Measurements from ENCODE around the gene IL23R. TPM values are rescaled to one million over a fixed set of nuclear protein-coding genes. Genes with fewer than 3 reads are reported as not detected.
A peak's percentile ranks its signal among the peaks of the same experiment; 100 is the strongest.

Gene IL23R
- total RNA-seq, 5 donors from 2014 or later (not counting 1 experiment from before 2014, with no cell fraction given): 0.18 to 0.63 (median 0.43) TPM; not detected in 1

- Histone ChIP-seq H3K9me3 (no peaks in the 10 kb centered on the region), H3K4me1 (ENCODE audit: control insufficient read depth in 1 of 2, extremely low read depth in 1 of 2, insufficient read depth in 2 of 2, low read length in 2 of 2) (peaks cover 4 to 18% of the 10 kb centered on the region in 2 experiments), H3K36me3 (ENCODE audit: control insufficient read depth in 2 of 2, extremely low read depth in 1 of 2, insufficient read depth in 1 of 2, low read length in 1 of 2) (no peaks in the 10 kb centered on the region), H3K4me3 (ENCODE audit: control insufficient read depth in 1 of 2, extremely low read depth in 1 of 2, low read length in 1 of 2) (no peak overlapping the region), H3K27me3 (replicated peaks in 1 of 2; ENCODE audit: control insufficient read depth in 2 of 2, extremely low read depth in 1 of 2, insufficient read depth in 2 of 2, low read length in 1 of 2) (no peaks in the 10 kb centered on the region), H3K27ac (ENCODE audit: low read length) (no peak overlapping the region)
- Mint-ChIP-seq H3K4me3 (no peak overlapping the region), H3K9me3 (no peaks in the 10 kb centered on the region), H3K27me3 (peaks cover 0 to 3% of the 10 kb centered on the region in 2 donors), H3K36me3 (no peaks in the 10 kb centered on the region), H3K27ac (no peak overlapping the region), H3K4me1 (peaks cover 4 to 32% (median 25%) of the 10 kb centered on the region in 3 donors)
- DNase-seq: no peak
- no peak for ATAC-seq (replicated peaks in 1 of 4)
- POLR2A ChIA-PET: no interaction called here
- WGBS (ENCODE audit: insufficient coverage): 60% methylated on average over 1 of the region's 2 CpGs
- CTCF ChIA-PET: interaction anchor here in 1 of 2 donors (1.0 to 1.3 kb wide), 2 partner anchors 20 to 21 kb away, joined by 4 read pairs; no protein-coding TSS in a partner anchor
Measured at GRCh38 chr1:67191668-67192520, 25.6 kb downstream of the IL23R start.

- Histone ChIP-seq H3K27me3 (replicated peaks in 1 of 2; ENCODE audit: control insufficient read depth in 2 of 2, extremely low read depth in 1 of 2, insufficient read depth in 2 of 2, low read length in 1 of 2) (peaks cover 0 to 3% of the 10 kb centered on the region in 2 experiments), H3K36me3 (ENCODE audit: control insufficient read depth in 2 of 2, extremely low read depth in 1 of 2, insufficient read depth in 1 of 2, low read length in 1 of 2) (no peaks in the 10 kb centered on the region), H3K4me1 (ENCODE audit: control insufficient read depth in 1 of 2, extremely low read depth in 1 of 2, insufficient read depth in 2 of 2, low read length in 2 of 2) (peaks cover 4 to 18% of the 10 kb centered on the region in 2 experiments), H3K27ac (ENCODE audit: low read length) (no peak overlapping the region), H3K4me3 (ENCODE audit: control insufficient read depth in 1 of 2, extremely low read depth in 1 of 2, low read length in 1 of 2) (no peak overlapping the region), H3K9me3 (no peaks in the 10 kb centered on the region)
- no peak overlapping the region for H3K4me3 Mint-ChIP-seq
- ATAC-seq (replicated peaks in 1 of 4) (no peak), DNase-seq (no peak)
- H3K27ac Mint-ChIP-seq: no peak overlapping the region
- ChIA-PET POLR2A (no interaction called here), CTCF (no interaction called here)
- WGBS (ENCODE audit: insufficient coverage): no CpG with 5 or more reads among the region's 1 CpG
- H3K4me1 Mint-ChIP-seq: peaks cover 4 to 36% (median 28%) of the 10 kb centered on the region in 3 donors
- no peaks in the 10 kb centered on the region for H3K36me3 Mint-ChIP-seq
- peaks cover 0 to 4% of the 10 kb centered on the region in 2 donors for H3K27me3 Mint-ChIP-seq
- H3K9me3 Mint-ChIP-seq: no peaks in the 10 kb centered on the region
Measured at GRCh38 chr1:67192902-67193301, 26.6 kb downstream of the IL23R start.

GRCh38 chr1:67193704-67194103 is 27.4 kb downstream of the IL23R start:
- ATAC-seq (replicated peaks in 1 of 4) (no peak), DNase-seq (peak in 1 of 35 experiments; percentile 11)
- Mint-ChIP-seq H3K4me3 (no peak overlapping the region), H3K4me1 (peaks cover 4 to 36% (median 28%) of the 10 kb centered on the region in 3 donors), H3K27ac (no peak overlapping the region), H3K36me3 (no peaks in the 10 kb centered on the region), H3K27me3 (peaks cover 0 to 4% of the 10 kb centered on the region in 2 donors), H3K9me3 (no peaks in the 10 kb centered on the region)
- no peaks in the 10 kb centered on the region for H3K36me3 ChIP-seq (ENCODE audit: control insufficient read depth in 2 of 2, extremely low read depth in 1 of 2, insufficient read depth in 1 of 2, low read length in 1 of 2)
- ChIA-PET CTCF (interaction anchor here in 1 of 2 donors (1.0 kb wide), 1 partner anchor 20 kb away, joined by 3 read pairs; no protein-coding TSS in a partner anchor), POLR2A (no interaction called here)
- no peak overlapping the region for H3K4me3 ChIP-seq (ENCODE audit: control insufficient read depth in 1 of 2, extremely low read depth in 1 of 2, low read length in 1 of 2)
- H3K9me3 ChIP-seq: no peaks in the 10 kb centered on the region
- H3K4me1 ChIP-seq (ENCODE audit: control insufficient read depth in 1 of 2, extremely low read depth in 1 of 2, insufficient read depth in 2 of 2, low read length in 2 of 2): peaks cover 4 to 18% of the 10 kb centered on the region in 2 experiments
- H3K27ac ChIP-seq (ENCODE audit: low read length): no peak overlapping the region
- H3K27me3 ChIP-seq (replicated peaks in 1 of 2; ENCODE audit: control insufficient read depth in 2 of 2, extremely low read depth in 1 of 2, insufficient read depth in 2 of 2, low read length in 1 of 2): peaks cover 0 to 6% of the 10 kb centered on the region in 2 experiments
- 0% methylated on average over 1 of the region's 3 CpGs for WGBS (ENCODE audit: insufficient coverage)

GRCh38 chr1:67194209-67194863 is 28.1 kb downstream of the IL23R start:
- Histone ChIP-seq H3K27me3 (replicated peaks in 1 of 2; ENCODE audit: control insufficient read depth in 2 of 2, extremely low read depth in 1 of 2, insufficient read depth in 2 of 2, low read length in 1 of 2) (peaks cover 0 to 6% of the 10 kb centered on the region in 2 experiments), H3K9me3 (no peaks in the 10 kb centered on the region), H3K36me3 (ENCODE audit: control insufficient read depth in 2 of 2, extremely low read depth in 1 of 2, insufficient read depth in 1 of 2, low read length in 1 of 2) (no peaks in the 10 kb centered on the region), H3K4me1 (ENCODE audit: control insufficient read depth in 1 of 2, extremely low read depth in 1 of 2, insufficient read depth in 2 of 2, low read length in 2 of 2) (peaks cover 4 to 18% of the 10 kb centered on the region in 2 experiments), H3K4me3 (ENCODE audit: control insufficient read depth in 1 of 2, extremely low read depth in 1 of 2, low read length in 1 of 2) (no peak overlapping the region), H3K27ac (ENCODE audit: low read length) (peak overlapping the region; percentile 48)
- ATAC-seq (replicated peaks in 1 of 4) (peak in 3 of 4 experiments; percentile 43 to 76 (median 53)), DNase-seq (peak in 1 of 35 experiments; percentile 71)
- Mint-ChIP-seq H3K27me3 (peaks cover 0 to 4% of the 10 kb centered on the region in 2 donors), H3K9me3 (no peaks in the 10 kb centered on the region), H3K4me3 (no peak overlapping the region), H3K4me1 (peaks cover 4 to 36% (median 28%) of the 10 kb centered on the region in 3 donors), H3K36me3 (no peaks in the 10 kb centered on the region), H3K27ac (no peak overlapping the region)
- CTCF ChIA-PET: interaction anchor here (1.0 to 2.2 kb wide), 2 partner anchors 18 to 19 kb away, joined by 3 to 14 read pairs; no protein-coding TSS in a partner anchor
- POLR2A ChIA-PET: no interaction called here
- WGBS (ENCODE audit: insufficient coverage): no CpG with 5 or more reads among the region's 2 CpGs

- CTCF ChIA-PET: interaction anchor here in 1 of 2 donors (0.7 kb wide), 1 partner anchor 12 kb away, joined by 3 read pairs; no protein-coding TSS in a partner anchor
- H3K4me1 Mint-ChIP-seq: peaks cover 4 to 9% (median 4%) of the 10 kb centered on the region in 3 donors
- no peaks in the 10 kb centered on the region for H3K9me3 ChIP-seq
- H3K4me1 ChIP-seq (ENCODE audit: control insufficient read depth in 1 of 2, extremely low read depth in 1 of 2, insufficient read depth in 2 of 2, low read length in 2 of 2): peaks cover under 1% of the 10 kb centered on the region in 2 experiments
- H3K27me3 Mint-ChIP-seq: peaks cover 0 to 4% of the 10 kb centered on the region in 2 donors
- H3K27me3 ChIP-seq (replicated peaks in 1 of 2; ENCODE audit: control insufficient read depth in 2 of 2, extremely low read depth in 1 of 2, insufficient read depth in 2 of 2, low read length in 1 of 2): peaks cover 0 to 6% of the 10 kb centered on the region in 2 experiments
- H3K27ac Mint-ChIP-seq: no peak overlapping the region
- WGBS (ENCODE audit: insufficient coverage): 100% methylated on average over 2 of the region's 3 CpGs
- ATAC-seq (replicated peaks in 1 of 4) (no peak), DNase-seq (no peak)
- H3K36me3 Mint-ChIP-seq: no peaks in the 10 kb centered on the region
- H3K4me3 ChIP-seq (ENCODE audit: control insufficient read depth in 1 of 2, extremely low read depth in 1 of 2, low read length in 1 of 2): no peak overlapping the region
- no peaks in the 10 kb centered on the region for H3K36me3 ChIP-seq (ENCODE audit: control insufficient read depth in 2 of 2, extremely low read depth in 1 of 2, insufficient read depth in 1 of 2, low read length in 1 of 2)
- H3K9me3 Mint-ChIP-seq: no peaks in the 10 kb centered on the region
- H3K27ac ChIP-seq (ENCODE audit: low read length): no peak overlapping the region
- H3K4me3 Mint-ChIP-seq: no peak overlapping the region
- POLR2A ChIA-PET: no interaction called here
Measured at GRCh38 chr1:67200755-67201154, 34.5 kb downstream of the IL23R start.

GRCh38 chr1:67201891-67202290 is 35.6 kb downstream of the IL23R start:
- WGBS (ENCODE audit: insufficient coverage): 100% methylated on average over 1 of the region's 1 CpG
- Histone ChIP-seq H3K36me3 (ENCODE audit: control insufficient read depth in 2 of 2, extremely low read depth in 1 of 2, insufficient read depth in 1 of 2, low read length in 1 of 2) (no peaks in the 10 kb centered on the region), H3K4me1 (ENCODE audit: control insufficient read depth in 1 of 2, extremely low read depth in 1 of 2, insufficient read depth in 2 of 2, low read length in 2 of 2) (no peaks in the 10 kb centered on the region), H3K9me3 (no peaks in the 10 kb centered on the region), H3K4me3 (ENCODE audit: control insufficient read depth in 1 of 2, extremely low read depth in 1 of 2, low read length in 1 of 2) (no peak overlapping the region), H3K27ac (ENCODE audit: low read length) (no peak overlapping the region), H3K27me3 (replicated peaks in 1 of 2; ENCODE audit: control insufficient read depth in 2 of 2, extremely low read depth in 1 of 2, insufficient read depth in 2 of 2, low read length in 1 of 2) (peaks cover 0 to 6% of the 10 kb centered on the region in 2 experiments)
- H3K27me3 Mint-ChIP-seq: peaks cover 0 to under 1% of the 10 kb centered on the region in 2 donors
- CTCF ChIA-PET: interaction anchor here in 1 of 2 donors (0.7 kb wide), 1 partner anchor 30 kb away, joined by 3 read pairs; no protein-coding TSS in a partner anchor
- no peaks in the 10 kb centered on the region for H3K36me3 Mint-ChIP-seq
- peaks cover 0 to 4% (median 2%) of the 10 kb centered on the region in 3 donors for H3K4me1 Mint-ChIP-seq
- no peak for ATAC-seq (replicated peaks in 1 of 4)
- H3K4me3 Mint-ChIP-seq: no peak overlapping the region
- DNase-seq: no peak
- no peaks in the 10 kb centered on the region for H3K9me3 Mint-ChIP-seq
- H3K27ac Mint-ChIP-seq: no peak overlapping the region
- POLR2A ChIA-PET: no interaction called here
